Ovary (tissue), 9 donors: Measurements from ENCODE around the gene PHLDB1. TPM values are rescaled to one million over a fixed set of nuclear protein-coding genes. Genes with fewer than 3 reads are reported as not detected.
A peak's percentile ranks its signal among the peaks of the same experiment; 100 is the strongest.

ENCODE experiments used
- DNase-seq, 5 donors: peaks; one replicate each; pipeline ENCODE4 v3.0.0-alpha.2; 2019 to 2020
- H3K27ac ChIP-seq, 2 donors: fragments of 200-600 bp; one replicate each; pipeline versions ENCODE4 v1.5.1 to v1.8.0; 2019 to 2022
- H3K27me3 ChIP-seq: fragments of 200-600 bp; one replicate; pipeline ENCODE4 v1.8.0; 2022
- H3K36me3 ChIP-seq: fragments of 200-600 bp; sonication (generic); one replicate; pipeline ENCODE4 v1.5.1; 2019
- H3K4me1 ChIP-seq: one replicate; pipeline ENCODE4 v1.8.1; 2013; ENCODE audit warnings: mild to moderate bottlenecking, moderate library complexity; ENCODE audit not compliant: insufficient read depth
- H3K4me3 ChIP-seq: fragments of 200-600 bp; sonication (generic); one replicate; pipeline ENCODE4 v1.5.1; 2017
- H3K9me3 ChIP-seq, 2 donors: fragments of 200-600 bp in 1 of 2; sonication (generic) in 1 of 2; one replicate each; pipeline versions ENCODE4 v1.5.1 to v1.8.1; 2013 to 2019; ENCODE audit warnings: mild to moderate bottlenecking in 1 of 2, moderate library complexity in 1 of 2
- EP300 ChIP-seq: sonication (generic); formaldehyde crosslinking; IDR thresholded peaks from one replicate; pipeline ENCODE4 v1.6.1; 2017; ENCODE audit warnings: antibody characterized with exemption
- POLR2A ChIP-seq: fragments of 450-650 bp; IDR thresholded peaks from one replicate; pipeline ENCODE4 v1.6.1; 2017; ENCODE audit warnings: antibody characterized with exemption, mild to moderate bottlenecking, moderate library complexity
- WGBS, 3 donors: extraction: QIAGEN DNeasy Blood & Tissue Kit in 1 of 3; methylation state at CpG; one replicate each; pipeline versions ENCODE4 v1.1.5 to v1.1.7; 2013 to 2017; 5-methylcytosine and 5-hydroxymethylcytosine counted together
- intact Hi-C, 4 donors: fragments of 100-400 bp; cut with DNase I; formaldehyde crosslinking; loops; one replicate each; pipeline versions ENCODE4 v1.11.0 to v1.15.1; 2022 to 2023
- polyA plus RNA-seq, 2 donors: library from polyadenylated mRNA; stranded (reverse); fragments of 200-250 nt in 1 of 2; fragments of 350-450 nt in 1 of 2; fragmentation: Illumina TruSeq in 1 of 2; extraction: RNeasy Lipid Tissue Mini Kit (QIAGEN cat#74804) in 1 of 2; gene quantifications; one replicate each; pipeline ENCODE4 v1.2.3, GENCODE V29; 2013 to 2014
- total RNA-seq, 7 donors: library from RNA; depleted of rRNA in 2 of 7; stranded (reverse); fragments of >200 nt in 2 of 7; fragmentation: NEBNext Ultra II Directional in 3 of 7; extraction: Animal tissue kit (Norgen Biotek cat#: 25700) in 3 of 7; gene quantifications; one replicate each; pipeline versions ENCODE4 v1.1.0 to v1.2.4, GENCODE V29; 2016 to 2023
- TF ChIP-seq, protein P1 (sequence below), 3 donors: fragments of 450-650 bp in 2 of 3; fragments of 200-600 bp in 1 of 3; IDR thresholded peaks; one replicate each; pipeline versions ENCODE4 v1.5.1 to v1.8.0; 2016 to 2022; ENCODE audit warnings: antibody characterized with exemption in 3 of 3, mild to moderate bottlenecking in 1 of 3
- donor health status: DM: no; HTN: no; CAD: no; lungs with moderate emphysema.
- donor health status: DM: no; HTN: no; CAD: no.
- donor health status: Bipolar disorder and iron deficiency.
- donor health status: DM: yes; HTN: yes; CAD: no.
- donor health status: DM: no; HTN: no; CAD: no.
- donor health status: DM: yes; HTN: yes; CAD: no.

PHLDB1 gene
- total and polyA plus RNA-seq, 9 donors = 46.2 to 265 (median 137) TPM

DNA sequence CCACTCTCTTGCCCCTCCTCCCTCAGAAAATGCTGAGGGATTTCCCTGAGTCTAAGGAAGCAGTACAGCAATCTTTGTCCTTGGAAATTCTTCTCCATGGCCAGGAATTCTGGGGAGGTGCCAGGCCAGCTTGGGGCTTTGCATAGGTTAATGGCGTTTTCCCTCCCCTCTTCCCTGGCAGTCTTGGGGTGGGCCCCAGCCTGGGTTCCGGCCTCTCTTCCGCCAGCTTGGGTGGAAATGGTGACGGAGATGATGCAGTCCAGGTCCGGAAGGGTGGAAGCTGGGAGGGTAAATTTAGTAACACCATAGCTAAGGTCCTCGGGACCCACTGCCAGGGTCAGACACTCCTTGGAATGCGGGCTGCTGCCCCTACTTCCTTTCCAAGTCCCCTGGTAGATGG is 5.0 kb downstream of the PHLDB1 start:
- Histone ChIP-seq H3K27ac (peak overlapping the region; percentile 9 to 52), H3K4me1 (peaks cover 6% of the 10 kb centered on the region), H3K9me3 (no peaks in the 10 kb centered on the region), H3K36me3 (no peaks in the 10 kb centered on the region), H3K4me3 (no peak overlapping the region), H3K27me3 (no peaks in the 10 kb centered on the region)
- peak in 4 of 5 donors; percentile 54 to 83 (median 72) for DNase-seq
- intact Hi-C loops = loop anchor here in 1 of 4 donors (5.0 kb wide), 1 partner anchor 35 kb away; no protein-coding TSS in a partner anchor
- TF ChIP-seq EP300 (no peak), POLR2A (no peak)
- TF ChIP-seq, protein P1, sequence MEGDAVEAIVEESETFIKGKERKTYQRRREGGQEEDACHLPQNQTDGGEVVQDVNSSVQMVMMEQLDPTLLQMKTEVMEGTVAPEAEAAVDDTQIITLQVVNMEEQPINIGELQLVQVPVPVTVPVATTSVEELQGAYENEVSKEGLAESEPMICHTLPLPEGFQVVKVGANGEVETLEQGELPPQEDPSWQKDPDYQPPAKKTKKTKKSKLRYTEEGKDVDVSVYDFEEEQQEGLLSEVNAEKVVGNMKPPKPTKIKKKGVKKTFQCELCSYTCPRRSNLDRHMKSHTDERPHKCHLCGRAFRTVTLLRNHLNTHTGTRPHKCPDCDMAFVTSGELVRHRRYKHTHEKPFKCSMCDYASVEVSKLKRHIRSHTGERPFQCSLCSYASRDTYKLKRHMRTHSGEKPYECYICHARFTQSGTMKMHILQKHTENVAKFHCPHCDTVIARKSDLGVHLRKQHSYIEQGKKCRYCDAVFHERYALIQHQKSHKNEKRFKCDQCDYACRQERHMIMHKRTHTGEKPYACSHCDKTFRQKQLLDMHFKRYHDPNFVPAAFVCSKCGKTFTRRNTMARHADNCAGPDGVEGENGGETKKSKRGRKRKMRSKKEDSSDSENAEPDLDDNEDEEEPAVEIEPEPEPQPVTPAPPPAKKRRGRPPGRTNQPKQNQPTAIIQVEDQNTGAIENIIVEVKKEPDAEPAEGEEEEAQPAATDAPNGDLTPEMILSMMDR (IDR thresholded peaks at IDR 0.05) = no peak
- WGBS, 3 donors = 4 to 12% (median 9%) methylated on average over 7 of the region's 7 CpGs

DNA sequence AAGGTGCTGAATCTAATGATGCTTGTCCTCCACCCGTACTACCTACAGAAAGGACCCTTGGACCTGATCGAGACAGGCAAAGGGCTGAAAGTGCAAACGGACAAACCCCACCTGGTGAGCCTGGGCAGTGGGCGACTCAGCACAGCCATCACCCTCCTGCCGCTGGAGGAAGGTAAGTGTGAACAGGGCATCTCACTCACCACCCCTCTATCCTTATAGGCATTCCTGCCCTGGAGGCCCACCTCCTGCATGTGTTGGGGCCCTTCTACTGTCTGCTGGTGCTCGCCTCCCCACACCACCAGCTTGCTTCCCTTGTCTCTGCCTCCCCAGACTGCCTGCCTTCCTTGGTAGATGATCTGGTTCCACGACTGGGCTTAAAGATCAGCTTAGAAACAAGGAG is 7.1 kb downstream of the PHLDB1 start:
- no peaks in the 10 kb centered on the region for H3K36me3 ChIP-seq
- H3K9me3 ChIP-seq = no peaks in the 10 kb centered on the region
- no peak overlapping the region for H3K4me3 ChIP-seq
- intact Hi-C loops = loop anchor here in 1 of 4 donors (5.0 kb wide), 1 partner anchor 37 kb away; no protein-coding TSS in a partner anchor
- H3K4me1 ChIP-seq = peaks cover 15% of the 10 kb centered on the region
- no peaks in the 10 kb centered on the region for H3K27me3 ChIP-seq
- DNase-seq = no peak
- TF ChIP-seq, protein P1 (IDR thresholded peaks at IDR 0.05) = no peak
- TF ChIP-seq EP300 (no peak), POLR2A (no peak)
- H3K27ac ChIP-seq = no peak overlapping the region
- 82 to 86% (median 86%) methylated on average over 7 of the region's 7 CpGs for WGBS, 3 donors

DNA sequence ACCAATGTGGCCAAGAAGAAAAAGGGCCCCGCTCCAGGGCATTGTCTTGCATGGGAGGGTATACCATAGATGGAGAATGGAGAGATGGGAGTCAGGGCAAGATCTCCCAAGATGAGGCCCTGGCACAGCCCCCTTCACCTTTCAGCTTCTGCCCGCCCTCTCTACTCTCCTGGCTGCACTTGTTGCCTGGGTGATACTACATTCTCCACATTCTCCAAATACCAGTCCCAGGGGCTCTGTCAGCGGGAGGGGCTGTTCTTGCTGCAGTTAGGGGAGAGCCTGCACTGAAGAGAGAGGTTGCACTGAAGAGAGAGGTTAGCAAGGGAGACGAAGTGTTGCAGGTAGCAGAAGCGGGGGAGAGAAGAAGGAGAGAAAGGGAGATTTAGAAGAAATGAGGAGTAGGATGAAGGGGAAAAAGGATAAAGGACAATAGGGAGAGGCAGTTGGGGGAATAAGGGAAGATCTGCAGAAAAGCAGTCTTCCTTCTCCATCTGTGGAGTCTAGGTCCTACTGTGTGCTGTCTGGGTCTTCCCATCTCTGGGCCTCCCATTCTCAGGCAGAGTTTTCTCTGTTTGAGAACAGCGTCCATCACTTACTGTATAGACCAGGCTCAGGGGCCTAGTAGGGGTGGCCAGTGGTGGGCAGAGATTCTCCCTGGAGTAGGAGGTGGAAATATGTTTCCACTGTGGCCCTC is 8.0 kb downstream of the PHLDB1 start:
- H3K36me3 ChIP-seq = no peaks in the 10 kb centered on the region
- intact Hi-C loops = no loop called here

DNA sequence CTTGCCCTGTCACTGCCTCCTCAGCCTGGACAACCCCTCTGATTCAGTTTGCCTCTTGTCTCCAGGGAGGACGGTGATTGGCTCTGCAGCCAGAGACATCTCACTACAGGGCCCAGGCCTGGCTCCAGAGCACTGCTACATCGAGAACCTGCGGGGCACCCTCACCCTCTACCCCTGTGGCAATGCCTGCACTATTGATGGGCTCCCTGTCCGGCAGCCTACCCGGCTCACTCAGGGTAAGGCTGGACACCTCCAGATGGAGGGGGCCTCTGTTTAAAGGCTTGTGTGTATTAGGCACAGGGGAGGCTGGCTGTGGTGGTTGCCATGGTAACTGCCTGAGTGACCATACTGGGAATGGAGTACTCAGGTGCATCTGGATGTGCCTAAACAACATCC is 8.6 kb downstream of the PHLDB1 start:
- Histone ChIP-seq H3K27me3 (no peaks in the 10 kb centered on the region), H3K4me1 (peaks cover 19% of the 10 kb centered on the region), H3K27ac (no peak overlapping the region), H3K9me3 (no peaks in the 10 kb centered on the region), H3K36me3 (no peaks in the 10 kb centered on the region), H3K4me3 (no peak overlapping the region)
- DNase-seq = peak in 3 of 5 donors; percentile 20 to 31 (median 25)
- intact Hi-C loops = no loop called here
- 73 to 91% (median 80%) methylated on average over 5 of the region's 5 CpGs for WGBS, 3 donors
- TF ChIP-seq, protein P1 (IDR thresholded peaks at IDR 0.05) = no peak
- TF ChIP-seq EP300 = no peak
- TF ChIP-seq POLR2A = no peak

More for the DNA sequence above, 8.0 kb downstream of the PHLDB1 start:
- no peak overlapping the region for H3K27ac ChIP-seq
- peaks cover 14% of the 10 kb centered on the region for H3K4me1 ChIP-seq
- H3K27me3 ChIP-seq = no peaks in the 10 kb centered on the region
- 66 to 83% (median 78%) methylated on average over 6 of the region's 6 CpGs for WGBS, 3 donors
- H3K9me3 ChIP-seq = no peaks in the 10 kb centered on the region
- H3K4me3 ChIP-seq = no peak overlapping the region
- no peak for TF ChIP-seq EP300
- TF ChIP-seq, protein P1 (IDR thresholded peaks at IDR 0.05) = no peak
- no peak for TF ChIP-seq POLR2A
- peak in 1 of 5 donors; percentile 11 for DNase-seq
